PFSK-1 (cell line): ENCODE results near the gene THAP5.
A peak's percentile ranks its signal among the peaks of the same experiment; 100 is the strongest.

Experiments used
- POLR2AphosphoS5 ChIP-seq: IDR thresholded peaks from 2 replicates; pipeline ENCODE4 v1.6.1; 2012; ENCODE audit warnings: low read depth, mild to moderate bottlenecking, control low read depth, low read length, moderate library complexity
- REST ChIP-seq, 2 experiments: IDR thresholded peaks; 2 replicates each; pipeline versions ENCODE4 v1.6.1 to v1.8.0; 2011 to 2012; ENCODE audit warnings: low read depth in 2 of 2, low read length in 2 of 2, control low read depth in 1 of 2, inconsistent platforms in 1 of 2, mild to moderate bottlenecking in 1 of 2, moderate library complexity in 1 of 2; ENCODE audit not compliant: insufficient read depth in 1 of 2
- TAF1 ChIP-seq: IDR thresholded peaks from 2 replicates; pipeline ENCODE4 v1.6.1; 2012; ENCODE audit warnings: low read length, control low read depth, borderline replicate concordance; ENCODE audit not compliant: insufficient read depth

GRCh38 chr7:108525327-108525984 lies 44.0 kb downstream of the THAP5 start:
- TF ChIP-seq REST (IDR thresholded peaks at IDR 0.05; ENCODE audit: insufficient read depth in 1 of 2, low read depth in 2 of 2, low read length in 2 of 2) (no peak), TAF1 (0 out of 2 replicates have a peak, but pooled peaks have one; percentile 27), POLR2AphosphoS5 (no peak)
